GM18868 (cell line): Measurements from ENCODE around the gene RAB34.

Experiments
- ATAC-seq: cut with Tn5 transposase; IDR thresholded peaks from one replicate; pipeline ENCODE4 v1.9.1; 2021; ENCODE audit warnings: mild to moderate bottlenecking, moderate library complexity; ENCODE audit not compliant: unreplicated experiment

RAB34 gene

GRCh38 chr17:28688481-28688880 is 29.2 kb downstream of the RAB34 start:
- ATAC-seq: no peak

- ATAC-seq: no peak
These were observed 31.4 kb downstream of the RAB34 start for GRCh38 chr17:28686296-28686695.

- no peak for ATAC-seq
These were observed 32.3 kb downstream of the RAB34 start for GRCh38 chr17:28685366-28685765.

GRCh38 chr17:28684963-28685362 is 32.7 kb downstream of the RAB34 start:
- ATAC-seq: no peak

- ATAC-seq: no peak
These were observed 35.0 kb downstream of the RAB34 start for GRCh38 chr17:28682655-28683054.

- no peak for ATAC-seq
These were observed 41.7 kb downstream of the RAB34 start for GRCh38 chr17:28675980-28676379.

GRCh38 chr17:28675490-28675889 is 42.2 kb downstream of the RAB34 start:
- ATAC-seq: no peak

GRCh38 chr17:28669918-28670317 is 47.8 kb downstream of the RAB34 start:
- no peak for ATAC-seq

- ATAC-seq: no peak
These were observed 49.8 kb downstream of the RAB34 start for GRCh38 chr17:28667870-28668269.

GRCh38 chr17:28665994-28666393 is 51.7 kb downstream of the RAB34 start:
- ATAC-seq: no peak
